Mesothelial cell of epicardium (in vitro differentiated cells): ENCODE measurements around the gene CDH13. TPM values are rescaled to one million over a fixed set of nuclear protein-coding genes. Genes with fewer than 3 reads are reported as not detected.

Source experiments
- DNase-seq, 2 experiments: peaks; one replicate each; pipeline ENCODE4 v3.0.0; 2021; ENCODE audit warnings: low spot score in 2 of 2; ENCODE audit not compliant: unreplicated experiment in 2 of 2
- H3K27ac Mint-ChIP-seq: 2 replicates; pipeline ENCODE4 v1.8.0; 2021; ENCODE audit warnings: mixed read lengths
- H3K27me3 Mint-ChIP-seq: 2 replicates; pipeline ENCODE4 v1.8.0; 2021; ENCODE audit warnings: low read depth, mixed read lengths
- H3K36me3 Mint-ChIP-seq: 2 replicates; pipeline ENCODE4 v1.8.0; 2021; ENCODE audit warnings: mixed read lengths
- H3K4me1 Mint-ChIP-seq: 2 replicates; pipeline ENCODE4 v1.8.0; 2021; ENCODE audit warnings: mixed read lengths
- H3K4me3 Mint-ChIP-seq: 2 replicates; pipeline ENCODE4 v1.8.0; 2021; ENCODE audit warnings: mild to moderate bottlenecking, moderate library complexity, mixed read lengths
- H3K9me3 Mint-ChIP-seq: 2 replicates; pipeline ENCODE4 v1.8.0; 2021; ENCODE audit warnings: mixed read lengths
- CTCF ChIP-seq: fragments of 200-600 bp; sonication (generic); IDR thresholded peaks from one replicate; pipeline ENCODE4 v1.5.0; 2021; ENCODE audit warnings: antibody characterized with exemption; ENCODE audit not compliant: unreplicated experiment
- total RNA-seq: library from RNA; stranded (reverse); gene quantifications from 3 replicates; pipeline ENCODE4 v1.2.1, GENCODE V29; 2021

Gene CDH13
- total RNA-seq, 1 donor from 2014 or later, result 0.80 TPM

- no peak for DNase-seq
- Mint-ChIP-seq H3K4me3 (no peak overlapping the region), H3K36me3 (no peaks in the 10 kb centered on the region), H3K4me1 (no peaks in the 10 kb centered on the region), H3K9me3 (no peaks in the 10 kb centered on the region), H3K27me3 (peaks cover 23% of the 10 kb centered on the region), H3K27ac (no peak overlapping the region)
- TF ChIP-seq CTCF, result no peak
These were observed 810.3 kb downstream of the CDH13 start for GRCh38 chr16:83437036-83437435.

GRCh38 chr16:83438326-83438725 lies 811.6 kb downstream of the CDH13 start:
- no peaks in the 10 kb centered on the region for H3K9me3 Mint-ChIP-seq
- no peak overlapping the region for H3K27ac Mint-ChIP-seq
- no peak for TF ChIP-seq CTCF
- DNase-seq, result no peak
- no peak overlapping the region for H3K4me3 Mint-ChIP-seq
- H3K36me3 Mint-ChIP-seq, result no peaks in the 10 kb centered on the region
- peaks cover 29% of the 10 kb centered on the region for H3K27me3 Mint-ChIP-seq
- H3K4me1 Mint-ChIP-seq, result no peaks in the 10 kb centered on the region

- no peak overlapping the region for H3K4me3 Mint-ChIP-seq
- H3K27ac Mint-ChIP-seq, result no peak overlapping the region
- no peaks in the 10 kb centered on the region for H3K4me1 Mint-ChIP-seq
- DNase-seq, result no peak
- peaks cover 27% of the 10 kb centered on the region for H3K27me3 Mint-ChIP-seq
- no peaks in the 10 kb centered on the region for H3K36me3 Mint-ChIP-seq
- no peak for TF ChIP-seq CTCF
- no peaks in the 10 kb centered on the region for H3K9me3 Mint-ChIP-seq
These were observed 812.6 kb downstream of the CDH13 start for GRCh38 chr16:83439412-83439811.

GRCh38 chr16:83441517-83441916 lies 814.7 kb downstream of the CDH13 start:
- Mint-ChIP-seq H3K27me3 (peaks cover 25% of the 10 kb centered on the region), H3K4me1 (no peaks in the 10 kb centered on the region), H3K9me3 (no peaks in the 10 kb centered on the region), H3K27ac (no peak overlapping the region), H3K4me3 (no peak overlapping the region), H3K36me3 (no peaks in the 10 kb centered on the region)
- TF ChIP-seq CTCF, result no peak
- DNase-seq, result no peak

GRCh38 chr16:83443972-83444371 lies 817.2 kb downstream of the CDH13 start:
- Mint-ChIP-seq H3K27me3 (peaks cover 32% of the 10 kb centered on the region), H3K27ac (no peak overlapping the region), H3K4me1 (no peaks in the 10 kb centered on the region), H3K36me3 (no peaks in the 10 kb centered on the region), H3K4me3 (no peak overlapping the region), H3K9me3 (no peaks in the 10 kb centered on the region)
- no peak for TF ChIP-seq CTCF
- no peak for DNase-seq

- Mint-ChIP-seq H3K4me1 (no peaks in the 10 kb centered on the region), H3K4me3 (no peak overlapping the region), H3K36me3 (no peaks in the 10 kb centered on the region), H3K27ac (no peak overlapping the region), H3K27me3 (peaks cover 22% of the 10 kb centered on the region), H3K9me3 (no peaks in the 10 kb centered on the region)
- no peak for TF ChIP-seq CTCF
- DNase-seq, result no peak
These were observed 820.8 kb downstream of the CDH13 start for GRCh38 chr16:83447560-83447959.
